Amygdala (tissue), 56 donors: ENCODE results near the gene IRF2BPL.

Experiments
- DNase-seq, 56 donors: peaks; one replicate each; lab custom pipeline; 2025; lab: John Stamatoyannopoulos, UW

The IRF2BPL gene

DNA sequence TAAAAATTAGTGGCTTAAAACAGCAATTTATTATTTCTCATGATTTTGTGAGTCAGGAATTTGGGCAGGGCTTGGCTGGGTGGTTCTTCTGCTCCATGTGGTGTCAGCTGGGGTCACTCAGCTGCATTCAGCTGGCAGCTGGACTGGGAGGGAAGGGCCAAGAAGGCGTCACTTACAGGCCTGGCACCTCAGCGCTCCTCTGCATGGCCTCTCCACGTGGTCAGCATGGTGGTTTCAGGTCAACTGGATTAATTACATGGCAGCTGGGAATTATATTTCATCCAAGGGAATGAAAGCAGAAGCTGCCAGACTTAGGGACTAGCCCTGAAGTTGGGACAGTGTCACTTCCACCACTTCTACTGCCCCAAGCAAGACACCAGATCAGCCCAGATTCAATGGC lies 27.5 kb upstream of the IRF2BPL start:
- no peak for DNase-seq

DNA sequence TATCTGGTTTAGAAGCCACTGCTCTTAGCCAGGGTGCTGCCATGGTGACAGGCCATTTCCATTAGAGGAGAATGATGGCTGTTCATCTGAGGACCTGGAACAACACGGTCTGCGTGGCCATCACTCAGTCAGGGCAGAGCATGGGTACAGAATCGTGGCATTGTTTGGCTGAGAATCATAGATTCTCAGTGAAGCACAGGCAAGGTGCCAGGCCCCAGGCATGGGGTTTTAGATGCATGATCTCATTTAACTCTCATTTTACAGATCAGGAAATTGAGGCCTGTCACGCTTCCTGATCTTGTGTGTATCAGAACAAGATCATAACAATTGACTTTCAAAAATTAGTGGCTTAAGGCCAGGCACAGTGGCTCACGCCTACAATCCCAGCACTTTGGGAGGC lies 26.8 kb upstream of the IRF2BPL start:
- DNase-seq: peak in 13 of 56 donors; percentile 9 to 55 (median 43)

DNA sequence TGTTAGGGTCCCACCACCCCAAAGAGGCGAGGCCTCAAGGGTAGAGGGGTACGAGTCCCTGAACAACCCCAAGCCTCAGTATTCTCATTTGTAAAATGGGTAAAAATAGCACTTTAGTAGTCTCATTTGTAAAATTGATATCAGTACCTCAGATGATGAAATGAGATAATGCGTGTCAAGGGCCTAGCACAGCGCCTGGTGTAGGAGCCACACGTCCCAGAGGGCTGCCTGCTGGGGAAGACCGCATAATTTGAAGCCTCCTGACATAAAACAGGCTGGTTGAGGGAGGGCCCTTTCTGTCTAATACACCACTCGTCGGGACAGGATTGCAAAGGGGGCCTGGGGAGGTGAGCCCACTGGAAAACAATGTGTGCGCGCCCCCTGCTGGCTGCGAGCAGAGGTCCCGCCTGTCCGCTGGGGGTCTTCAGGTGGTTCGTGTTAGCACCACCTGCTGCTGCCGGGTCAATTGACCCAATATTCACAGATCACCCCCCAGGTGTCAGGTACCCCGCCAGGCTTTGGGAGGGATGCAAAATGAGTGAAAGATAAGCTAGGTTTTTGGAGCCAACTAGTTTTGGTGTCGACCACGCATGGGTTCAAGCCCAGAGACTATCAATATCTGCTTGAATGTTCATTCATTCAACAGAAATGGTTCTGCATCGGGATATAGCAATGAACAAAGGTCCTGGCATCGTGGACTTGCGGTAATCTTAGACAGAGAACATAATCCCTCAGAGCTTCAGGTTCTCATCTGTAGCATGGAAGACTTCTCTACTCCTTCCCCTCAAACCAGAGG lies 24.7 kb upstream of the IRF2BPL start:
- DNase-seq: peak in 34 of 56 donors; percentile 14 to 68 (median 31)

DNA sequence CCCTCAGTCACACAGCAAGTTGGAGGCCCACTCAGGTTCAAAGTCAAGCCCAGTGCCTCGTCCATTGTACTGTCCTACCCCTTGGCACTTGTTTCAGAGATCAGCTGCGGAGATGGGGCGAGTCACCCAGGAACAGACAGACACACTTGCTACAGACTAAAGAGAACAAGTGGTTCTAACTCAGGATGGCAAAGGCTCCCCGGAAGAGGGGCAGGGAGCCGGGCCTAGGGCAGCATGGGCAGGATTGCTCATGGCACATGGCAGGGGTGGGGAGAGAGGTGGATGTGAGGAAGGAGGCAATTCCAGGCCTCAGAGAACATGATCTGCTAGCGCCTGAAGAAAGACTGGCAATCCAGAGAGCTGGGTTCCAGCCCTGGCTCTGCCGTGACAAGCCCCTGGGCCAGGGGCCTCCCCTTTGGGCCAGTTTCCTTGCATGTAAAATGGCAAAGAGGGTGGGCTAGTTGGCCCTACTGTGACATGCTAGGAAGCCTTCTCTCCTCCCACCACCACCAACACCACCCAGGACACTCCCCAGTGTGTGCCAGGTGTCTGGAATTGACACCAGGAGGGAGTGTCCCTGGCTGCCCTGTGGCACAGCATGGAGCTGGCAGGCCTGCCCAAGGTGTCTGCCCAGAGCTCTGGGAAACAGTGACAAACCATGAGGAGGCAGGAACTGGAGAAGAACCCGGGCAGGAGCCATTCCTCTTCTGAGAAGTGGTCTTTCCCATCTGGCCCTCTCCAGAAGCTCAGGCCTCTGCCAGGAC lies 24.0 kb upstream of the IRF2BPL start:
- no peak for DNase-seq

DNA sequence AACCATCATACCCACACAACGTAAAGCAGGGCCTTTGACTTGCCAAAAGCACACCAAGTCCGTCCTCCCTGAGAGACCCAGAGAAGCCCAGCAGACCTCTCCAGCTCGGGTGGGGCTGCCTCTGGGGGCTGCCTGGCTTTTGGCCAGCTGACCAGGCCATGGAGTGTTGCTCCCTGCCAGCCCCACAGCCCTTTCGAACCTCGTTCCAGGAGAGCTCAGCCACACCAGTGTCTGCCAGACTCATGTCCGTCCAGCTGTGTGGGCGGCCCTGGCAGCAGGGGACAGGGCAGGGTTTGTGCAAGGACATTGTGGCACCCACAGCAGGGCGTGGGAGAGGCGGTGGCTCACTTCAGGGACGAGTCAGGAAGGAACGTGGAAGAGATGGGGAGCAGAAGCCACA lies 22.6 kb upstream of the IRF2BPL start:
- DNase-seq: peak in 19 of 56 donors; percentile 20 to 61 (median 36)

DNA sequence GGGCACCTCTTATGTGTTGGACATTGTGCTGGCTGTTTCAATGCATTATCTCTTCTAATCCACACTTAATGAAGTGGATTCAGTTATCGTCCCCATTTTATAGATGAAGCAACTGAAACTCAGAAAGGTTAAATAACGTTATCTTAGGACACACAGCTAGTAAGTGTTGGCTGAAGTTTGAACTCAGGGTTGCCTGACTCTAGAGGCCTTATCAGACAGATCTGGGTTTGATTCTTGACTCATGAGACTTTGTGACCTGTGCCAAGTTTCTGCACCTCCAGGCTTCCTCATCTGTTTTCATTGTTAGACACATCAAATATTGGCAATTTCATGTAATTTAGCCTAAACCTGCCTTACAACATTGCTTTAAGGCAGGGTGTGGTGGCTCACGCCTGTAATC lies 18.2 kb upstream of the IRF2BPL start:
- no peak for DNase-seq

DNA sequence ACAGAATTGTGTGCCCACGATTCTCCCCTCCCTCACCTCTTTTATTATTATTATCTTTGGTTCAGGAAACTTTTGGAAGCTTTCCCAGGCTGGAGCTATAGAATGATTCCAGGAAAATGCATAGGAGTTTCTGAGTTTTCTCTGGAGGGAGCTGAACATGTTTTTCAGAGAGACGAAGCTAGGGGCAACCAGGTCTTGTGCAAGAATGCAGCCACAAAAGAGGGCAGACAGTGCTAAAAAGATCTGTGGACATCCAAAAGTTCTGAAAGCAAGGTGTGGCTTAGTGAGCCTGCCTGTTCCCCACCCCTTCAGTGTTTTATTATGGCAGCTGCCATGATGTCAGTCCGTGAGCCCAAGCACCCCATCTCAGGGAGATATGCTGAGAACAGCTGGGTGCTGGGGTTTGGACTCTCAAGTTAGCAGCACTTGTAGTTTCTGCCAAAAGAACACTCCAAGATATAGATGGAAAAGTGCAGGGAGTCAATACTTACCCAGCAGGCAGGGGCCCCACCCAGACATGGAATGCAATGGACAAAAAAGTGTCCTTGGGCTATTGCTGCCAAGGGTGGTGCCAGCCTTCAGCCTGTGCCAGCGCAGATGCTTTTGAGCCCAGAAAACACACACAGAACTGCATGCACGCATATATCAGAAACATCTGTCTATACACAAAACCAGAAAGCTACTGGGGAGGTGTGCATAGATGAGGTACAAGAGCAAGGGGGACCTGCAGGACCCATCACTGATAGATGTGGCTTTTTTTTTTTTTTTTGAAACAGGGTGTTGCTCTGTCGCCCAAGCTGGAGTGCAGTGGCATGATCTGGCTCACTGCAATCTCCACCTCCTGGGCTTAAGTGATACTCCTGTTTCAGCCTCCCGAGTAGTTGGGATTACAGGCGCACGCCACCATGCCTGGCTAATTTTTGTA lies 17.0 kb upstream of the IRF2BPL start:
- no peak for DNase-seq

DNA sequence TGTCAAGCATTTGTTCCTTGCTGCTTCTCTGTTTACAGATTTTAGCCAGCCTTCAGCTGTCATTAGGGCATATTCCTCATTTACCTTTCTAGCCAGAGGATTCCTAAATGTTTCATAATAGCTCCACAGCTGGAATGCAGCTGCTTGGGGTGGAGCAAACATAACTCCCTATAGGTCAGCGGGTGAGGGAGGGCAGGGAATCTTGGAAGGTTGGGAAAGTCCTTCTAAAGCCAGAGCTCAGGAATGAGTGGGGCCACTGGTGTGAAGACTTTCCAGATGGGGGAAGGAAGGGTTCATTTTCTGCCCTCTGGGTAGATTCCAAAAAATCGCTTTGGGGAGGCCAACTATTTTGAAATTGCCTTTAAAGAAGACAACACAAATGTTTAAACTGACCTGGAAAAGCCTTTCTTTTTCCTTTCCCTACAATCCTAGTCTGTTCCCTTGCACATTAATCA lies 16.3 kb upstream of the IRF2BPL start:
- DNase-seq: peak in 1 of 56 donors; percentile 7

DNA sequence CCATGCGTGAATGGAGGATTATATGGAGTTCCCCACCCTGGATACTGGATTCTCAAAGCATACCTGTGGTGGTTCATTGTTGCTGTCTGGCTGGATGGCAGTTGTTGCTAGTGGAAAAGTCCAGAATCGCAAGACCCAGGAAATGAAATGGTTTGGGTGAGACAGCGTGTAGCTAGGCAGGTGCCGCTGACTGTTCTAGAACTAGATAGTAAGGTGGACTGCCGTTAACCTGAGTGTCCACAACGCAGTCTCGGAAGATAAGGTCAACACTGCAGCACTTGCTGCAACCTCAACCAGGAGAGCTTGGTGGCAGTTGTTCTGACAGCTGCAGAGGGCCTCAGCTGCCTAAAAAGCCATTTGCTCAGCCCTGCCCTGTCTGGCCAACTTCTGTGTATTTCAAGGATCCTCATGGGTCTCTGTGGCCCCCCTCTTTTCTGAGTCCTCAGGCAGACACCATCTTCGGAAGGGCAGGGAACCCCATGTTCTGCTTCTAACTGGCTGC lies 15.5 kb upstream of the IRF2BPL start:
- peak in 4 of 56 donors; percentile 14 to 44 (median 32) for DNase-seq

DNA sequence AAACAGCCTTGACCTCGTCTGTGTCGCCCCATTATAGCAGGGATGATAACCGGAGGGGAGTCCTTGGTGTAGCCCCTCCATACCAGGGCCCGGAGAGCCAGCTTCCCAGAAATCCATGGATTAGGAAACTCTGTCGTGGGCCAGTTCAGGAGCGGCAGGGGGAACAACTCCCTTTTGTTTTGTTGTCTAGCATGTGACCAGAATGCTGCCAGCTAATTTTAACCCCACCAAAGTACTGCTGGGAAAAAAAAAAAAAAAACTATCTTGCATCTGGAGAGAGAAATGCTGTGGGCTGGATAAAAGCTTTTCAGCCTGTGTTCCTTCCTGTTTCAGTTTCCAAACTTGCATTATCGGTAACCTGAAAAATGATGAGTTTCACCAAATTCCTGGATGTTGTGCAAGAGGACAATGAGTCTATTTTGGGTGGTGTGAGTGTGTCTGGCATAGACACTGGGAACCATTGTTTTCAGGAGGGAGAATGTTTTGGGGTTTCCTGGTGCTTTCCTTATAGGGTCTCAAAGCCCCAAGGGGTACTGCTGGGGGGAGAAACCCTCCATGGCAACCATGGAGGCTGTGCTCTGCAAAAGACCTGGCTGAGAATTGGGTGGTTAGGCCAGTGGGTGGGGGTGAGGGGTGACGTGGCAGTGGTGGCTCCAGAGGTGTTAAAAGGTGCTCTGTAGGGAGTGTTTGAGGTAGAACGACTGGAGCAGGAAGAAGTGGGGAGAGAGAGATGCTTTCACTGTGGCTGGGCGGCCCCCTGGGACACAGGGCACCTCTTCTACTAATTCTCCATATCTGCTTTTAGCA lies 14.9 kb upstream of the IRF2BPL start:
- peak in 37 of 56 donors; percentile 23 to 83 (median 48) for DNase-seq

DNA sequence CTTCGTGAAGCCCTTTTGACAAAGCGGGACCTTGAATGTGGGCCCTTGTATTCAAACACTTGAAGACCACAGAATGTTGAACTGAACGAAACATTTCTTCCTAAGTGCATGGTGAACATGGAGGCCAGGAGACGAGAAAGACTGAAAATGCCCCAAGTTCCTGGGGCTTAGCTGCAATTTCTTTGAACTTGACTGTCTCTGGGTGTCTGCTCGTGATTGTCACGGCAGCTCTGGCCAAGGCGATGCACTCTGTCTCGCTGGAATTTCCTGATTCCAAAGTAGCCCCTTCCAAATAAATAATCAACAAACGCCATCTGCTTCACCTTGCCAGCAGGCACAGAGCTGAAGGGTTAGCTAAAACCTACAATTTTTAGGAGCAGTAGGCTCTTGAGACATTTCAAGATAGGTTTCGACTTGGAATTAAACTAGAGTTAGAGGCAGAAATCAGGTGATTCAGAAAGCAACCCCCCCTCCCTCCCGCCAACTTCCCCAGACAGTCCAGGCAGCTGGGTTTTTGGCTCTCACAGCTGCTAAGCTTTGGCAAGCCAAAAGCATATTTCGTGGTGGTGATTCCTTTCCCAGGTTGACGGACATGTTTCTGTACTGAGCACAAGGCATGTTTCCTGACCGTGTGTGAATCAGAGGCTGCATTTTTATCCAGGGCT lies 13.5 kb upstream of the IRF2BPL start:
- DNase-seq: peak in 14 of 56 donors; percentile 11 to 61 (median 38)

DNA sequence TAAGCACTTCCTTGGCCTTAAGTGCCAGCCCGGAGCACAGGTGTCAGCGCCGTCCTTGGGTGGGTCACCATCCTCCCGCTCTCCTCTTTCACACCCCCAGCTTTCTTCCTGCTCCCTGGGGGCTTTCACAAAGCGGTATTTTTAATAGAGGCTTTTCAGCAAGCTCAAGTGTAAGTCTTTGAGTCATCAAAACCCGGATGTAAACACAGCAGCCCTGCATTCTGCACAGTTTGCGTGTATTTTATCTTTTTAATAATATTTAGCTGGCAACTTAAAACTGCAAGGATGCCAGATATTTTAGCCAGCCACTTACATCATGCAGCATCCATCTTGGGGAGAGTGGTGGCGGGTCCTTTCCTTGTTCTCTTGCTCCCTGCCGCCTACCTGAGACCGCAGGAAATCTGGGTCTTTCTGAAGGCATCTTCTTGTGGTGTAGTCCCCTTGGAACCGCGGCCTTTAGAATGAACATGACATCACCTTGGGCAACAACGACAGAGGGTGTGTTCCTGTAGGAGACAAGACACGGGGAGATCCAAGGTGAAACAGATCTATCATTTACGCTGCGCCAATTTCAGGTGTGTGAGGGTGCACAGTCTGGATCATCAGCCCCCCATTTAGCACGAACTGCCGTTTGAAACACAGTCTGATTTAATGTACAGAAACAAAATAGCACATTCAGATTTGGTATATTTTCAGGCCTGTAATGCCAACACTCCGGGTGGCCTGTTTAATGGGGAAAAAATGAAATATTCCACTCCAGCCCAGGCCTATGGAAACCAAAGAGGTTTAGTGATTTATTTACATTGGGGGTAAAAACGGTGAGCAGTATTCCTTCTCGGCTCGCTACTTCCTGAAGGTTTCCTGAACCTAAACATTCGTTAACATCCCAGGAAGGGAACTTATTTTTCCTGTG lies 12.5 kb upstream of the IRF2BPL start:
- DNase-seq: peak in 8 of 56 donors; percentile 38 to 72 (median 59)

DNA sequence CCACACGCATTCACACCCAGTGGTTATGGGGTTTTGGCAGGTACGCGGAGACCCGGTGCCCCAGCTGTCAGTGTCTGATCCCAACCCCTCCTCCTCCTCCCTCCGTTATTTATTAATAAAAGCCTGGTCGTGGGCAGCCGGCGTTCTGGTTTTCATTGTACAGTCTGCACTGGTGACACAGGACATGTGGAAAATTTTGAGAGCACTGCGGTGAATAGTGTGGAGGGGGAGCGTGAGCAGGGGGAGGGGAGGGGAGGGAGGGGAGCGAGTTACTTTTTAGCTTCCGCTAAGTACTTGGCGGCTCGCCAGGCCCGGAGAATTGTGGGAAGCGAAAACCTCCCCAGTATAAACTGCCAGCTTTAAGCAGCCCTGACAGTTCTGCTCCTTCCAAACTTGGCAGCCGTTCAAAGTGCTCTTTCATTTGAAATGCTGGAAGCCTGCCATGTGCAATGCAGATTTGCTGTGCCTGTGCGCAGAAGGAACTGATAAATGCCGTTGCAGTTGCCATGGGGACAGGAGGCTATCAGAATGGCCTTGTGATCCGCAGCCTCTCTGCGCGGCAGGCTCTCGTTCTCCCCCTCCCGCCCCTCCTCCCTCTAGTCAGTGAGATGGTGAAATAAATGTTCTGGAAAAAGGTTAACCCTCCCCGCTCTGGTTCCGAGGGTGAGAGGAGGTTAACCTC lies 11.7 kb upstream of the IRF2BPL start:
- DNase-seq: peak; percentile 75 to 99 (median 95)

DNA sequence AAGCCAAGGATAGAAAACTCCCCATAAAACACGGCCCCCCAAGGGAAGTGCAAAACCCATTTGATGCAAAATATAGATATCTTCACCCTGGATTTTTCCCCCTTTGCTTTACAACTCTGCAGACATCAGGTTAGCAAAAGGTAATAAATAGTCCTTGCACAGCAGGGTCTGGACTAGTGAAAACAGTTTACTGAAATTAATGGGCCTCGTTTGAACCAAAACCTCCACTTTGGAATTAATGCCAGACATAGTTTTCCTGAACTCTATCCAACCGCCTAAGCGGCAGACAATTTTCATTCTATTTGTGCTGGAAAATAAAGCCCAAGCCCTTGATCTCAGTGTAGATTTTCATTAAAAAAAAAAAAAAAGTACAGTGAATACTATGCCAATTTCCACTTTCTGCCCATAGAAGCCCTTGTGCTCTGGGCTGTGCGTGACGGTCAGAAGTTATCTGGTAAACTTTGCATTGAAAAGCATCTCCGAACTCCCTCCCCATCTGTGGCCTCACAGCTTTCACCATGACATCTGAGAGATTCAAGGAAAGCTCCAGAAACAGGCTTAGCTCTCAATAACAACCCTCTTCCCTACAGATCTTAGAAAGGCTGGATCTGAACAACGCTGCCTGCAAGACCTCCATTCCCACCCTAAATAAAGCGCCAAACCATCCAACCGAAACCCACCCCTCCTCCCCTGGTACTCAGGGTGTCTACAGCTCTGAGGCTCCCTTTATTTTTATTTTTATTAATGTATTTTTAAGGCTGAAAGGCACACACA lies 11.0 kb upstream of the IRF2BPL start:
- peak in 7 of 56 donors; percentile 14 to 66 (median 34) for DNase-seq

DNA sequence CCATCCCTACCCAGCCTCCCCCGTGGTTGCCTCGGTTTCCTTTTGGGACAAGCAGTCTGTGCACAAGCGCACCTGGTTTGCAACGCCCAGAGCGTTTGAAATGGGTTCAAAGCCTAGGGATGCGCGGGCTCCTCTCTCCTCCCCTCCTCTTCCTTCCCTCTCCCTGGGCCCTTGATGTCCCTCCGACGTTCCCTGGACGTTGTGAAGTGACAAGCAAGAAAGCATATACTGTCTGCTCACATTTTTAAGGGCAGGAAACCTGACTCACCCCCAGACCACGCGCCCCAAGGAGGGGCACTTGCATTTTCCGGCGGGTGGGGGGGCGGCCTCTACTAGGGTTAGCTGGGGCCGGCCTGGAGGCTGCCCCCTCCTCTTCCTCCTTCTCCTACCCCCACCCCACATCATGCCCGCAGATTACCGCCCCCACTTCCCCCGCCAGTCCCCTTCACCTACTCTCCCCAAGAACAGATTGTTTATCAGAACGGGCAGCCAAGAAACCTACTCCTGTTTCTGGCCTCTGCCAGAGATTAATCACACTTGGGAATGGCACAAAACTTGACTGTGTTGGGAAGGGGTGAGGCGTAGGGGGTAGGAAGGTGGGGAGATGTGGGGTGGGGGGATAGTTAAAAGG lies 9.5 kb upstream of the IRF2BPL start:
- DNase-seq: no peak
